HFF-Myc (cell line): Measurements from ENCODE around the gene ANLN.
"Not testable (repeated sequence)": the region's sequence is repeated elsewhere in the genome, so short reads cannot be mapped to it uniquely, and the experiment has no call there.

Source experiments
- DNase-seq: peaks from one replicate; pipeline ENCODE4 v3.0.0-alpha.2; 2011; ENCODE audit warnings: low read depth; ENCODE audit errors: extremely low read depth
- H3K4me3 ChIP-seq: replicated peaks from 2 replicates; pipeline ENCODE4 v1.5.1; 2011; ENCODE audit warnings: low read depth, mild to moderate bottlenecking, control low read depth, low read length
- CTCF ChIP-seq: IDR thresholded peaks from 2 replicates; pipeline ENCODE4 v1.5.1; 2012; ENCODE audit warnings: mild to moderate bottlenecking, low read depth, low read length, control low read depth; ENCODE audit errors: missing control alignments

Gene ANLN

GRCh38 chr7:36372156-36372555 lies 17.5 kb upstream of the ANLN start:
- no peak for TF ChIP-seq CTCF
- no peak overlapping the region for H3K4me3 ChIP-seq
- no peak for DNase-seq

- H3K4me3 ChIP-seq, DNase-seq: not testable (repeated sequence)
These were observed 11.1 kb upstream of the ANLN start for GRCh38 chr7:36378555-36378954.

- no peak for DNase-seq
These were observed 9.7 kb upstream of the ANLN start for GRCh38 chr7:36379831-36380504.

GRCh38 chr7:36381056-36381455 lies 8.6 kb upstream of the ANLN start:
- no peak overlapping the region for H3K4me3 ChIP-seq
- DNase-seq = no peak
- no peak for TF ChIP-seq CTCF

More at GRCh38 chr7:36379831-36380504, 9.7 kb upstream of the ANLN start:
- no peak overlapping the region for H3K4me3 ChIP-seq
- no peak for TF ChIP-seq CTCF

GRCh38 chr7:36383284-36383683 lies 6.4 kb upstream of the ANLN start:
- not testable (repeated sequence) for H3K4me3 ChIP-seq, DNase-seq

- not testable (repeated sequence) for H3K4me3 ChIP-seq, DNase-seq
These were observed 4.0 kb upstream of the ANLN start for GRCh38 chr7:36385646-36386045.

GRCh38 chr7:36387435-36388231 lies 2.0 kb upstream of the ANLN start:
- no peak for TF ChIP-seq CTCF
- H3K4me3 ChIP-seq = no peak overlapping the region
- no peak for DNase-seq

- TF ChIP-seq CTCF = no peak
- H3K4me3 ChIP-seq = no peak overlapping the region
- DNase-seq = no peak
These were observed 1.2 kb upstream of the ANLN start for GRCh38 chr7:36388423-36388822.
